IMR-90 (cell line): ENCODE results near the gene RAD18. TPM values are rescaled to one million over a fixed set of nuclear protein-coding genes. Genes with fewer than 3 reads are reported as not detected.

ENCODE experiments used
- ATAC-seq: fragments of 200-7000 bp; cut with Tn5 transposase; 2 replicates; pipeline ENCODE4 v1.9.1; 2020; ENCODE audit warnings: low read depth, mild to moderate bottlenecking, moderate library complexity
- BruUV-seq: library from RNA; stranded (reverse); fragments of 400-500 nt; replicated peaks from 2 replicates; lab custom pipeline; 2021; lab: Mats Ljungman, UMichigan
- CTCF ChIA-PET: fragments of 300-600 bp; formaldehyde crosslinking; extraction: SDS; loops from one replicate; lab custom pipeline; 2021; ENCODE audit warnings: antibody characterized with exemption; lab: Yijun Ruan, JAX
- POLR2A ChIA-PET: fragments of 300-600 bp; sonication (Branson Sonifier 250); formaldehyde crosslinking; loops from one replicate; lab custom pipeline; 2022; ENCODE audit warnings: antibody characterized with exemption; ENCODE audit not compliant: unreplicated experiment; lab: Charles Lee
- DNase-seq: peaks from one replicate; pipeline ENCODE4 v3.0.0; 2013
- H2AFZ ChIP-seq: replicated peaks from 2 replicates; pipeline ENCODE3; 2013; ENCODE audit warnings: low read length, mild to moderate bottlenecking; ENCODE audit not compliant: poor library complexity
- H2AK5ac ChIP-seq: 2 replicates; pipeline ENCODE4 v1.6.1; 2013; ENCODE audit warnings: low read depth, low read length, inconsistent platforms
- H2AK9ac ChIP-seq: replicated peaks from 2 replicates; pipeline ENCODE3; 2013; ENCODE audit warnings: mild to moderate bottlenecking, low read depth, low read length, moderate library complexity; ENCODE audit not compliant: poor library complexity
- H2BK120ac ChIP-seq: 2 replicates; pipeline ENCODE4 v1.6.1; 2013; ENCODE audit warnings: low read depth, low read length, inconsistent platforms
- H2BK15ac ChIP-seq: 3 replicates; pipeline ENCODE4 v1.6.1; 2013; ENCODE audit warnings: low read depth, low read length, inconsistent platforms
- H2BK20ac ChIP-seq: 2 replicates; pipeline ENCODE4 v1.6.1; 2013; ENCODE audit warnings: low read depth, mild to moderate bottlenecking, inconsistent platforms, low read length, moderate library complexity
- H2BK5ac ChIP-seq: 2 replicates; pipeline ENCODE4 v1.6.1; 2013; ENCODE audit warnings: mild to moderate bottlenecking, low read depth, low read length, inconsistent platforms; ENCODE audit not compliant: poor library complexity, severe bottlenecking
- H3K14ac ChIP-seq: replicated peaks from 2 replicates; pipeline ENCODE4 v1.6.1; 2013; ENCODE audit warnings: low read depth, low read length, inconsistent platforms
- H3K18ac ChIP-seq: 2 replicates; pipeline ENCODE4 v1.6.1; 2013; ENCODE audit warnings: low read depth, low read length, control low read depth
- H3K23ac ChIP-seq: 2 replicates; pipeline ENCODE4 v1.6.1; 2013; ENCODE audit warnings: low read depth, low read length, inconsistent platforms
- H3K27ac ChIP-seq: 2 replicates; pipeline ENCODE4 v1.5.1; 2013; ENCODE audit warnings: mild to moderate bottlenecking, control low read depth, low read length; ENCODE audit not compliant: insufficient read depth
- H3K27me3 ChIP-seq: 2 replicates; pipeline ENCODE4 v1.6.1; 2013; ENCODE audit warnings: low read length; ENCODE audit not compliant: control insufficient read depth, insufficient read depth
- H3K36me3 ChIP-seq: 2 replicates; pipeline ENCODE4 v1.6.1; 2013; ENCODE audit warnings: low read length, mixed read lengths; ENCODE audit not compliant: control insufficient read depth, insufficient read depth
- H3K4ac ChIP-seq: 2 replicates; pipeline ENCODE4 v1.6.1; 2013; ENCODE audit warnings: low read depth, low read length, inconsistent platforms
- H3K4me1 ChIP-seq: 2 replicates; pipeline ENCODE4 v1.6.1; 2013; ENCODE audit warnings: low read length, mixed read lengths; ENCODE audit not compliant: control insufficient read depth, insufficient read depth
- H3K4me2 ChIP-seq: 2 replicates; pipeline ENCODE4 v1.6.1; 2013; ENCODE audit warnings: low read depth, mild to moderate bottlenecking, control low read depth, low read length, moderate library complexity
- H3K4me3 ChIP-seq: 2 replicates; pipeline ENCODE4 v1.5.1; 2013; ENCODE audit warnings: low read depth, mild to moderate bottlenecking, control low read depth, low read length, moderate library complexity; ENCODE audit not compliant: insufficient read depth
- H3K56ac ChIP-seq: 2 replicates; pipeline ENCODE4 v1.6.1; 2013; ENCODE audit warnings: low read length, inconsistent platforms; ENCODE audit not compliant: insufficient read depth; ENCODE audit errors: extremely low read depth
- H3K79me1 ChIP-seq, 2 experiments: 2 replicates each; pipeline ENCODE4 v1.6.1; 2013; ENCODE audit warnings: low read length in 2 of 2, inconsistent platforms in 1 of 2, low read depth in 1 of 2
- H3K9ac ChIP-seq: 2 replicates; pipeline ENCODE4 v1.6.1; 2013; ENCODE audit warnings: low read depth, low read length, control low read depth
- H3K9me1 ChIP-seq: 2 replicates; pipeline ENCODE4 v1.6.1; 2013; ENCODE audit warnings: low read length, inconsistent platforms; ENCODE audit not compliant: insufficient read depth
- H3K9me3 ChIP-seq: 2 replicates; pipeline ENCODE4 v1.6.1; 2013; ENCODE audit warnings: low read length; ENCODE audit not compliant: control insufficient read depth, insufficient read depth
- H4K20me1 ChIP-seq: 2 replicates; pipeline ENCODE4 v1.6.1; 2013; ENCODE audit warnings: low read length, inconsistent platforms; ENCODE audit not compliant: insufficient read depth
- H4K5ac ChIP-seq: 2 replicates; pipeline ENCODE4 v1.6.1; 2013; ENCODE audit warnings: mild to moderate bottlenecking, low read depth, low read length, control low read depth
- H4K8ac ChIP-seq, 2 experiments: 2 replicates each; pipeline ENCODE4 v1.6.1; 2013; ENCODE audit warnings: low read depth in 2 of 2, low read length in 2 of 2, control low read depth in 1 of 2, inconsistent platforms in 1 of 2
- H4K91ac ChIP-seq: 2 replicates; pipeline ENCODE4 v1.6.1; 2013; ENCODE audit warnings: low read depth, low read length, inconsistent platforms; ENCODE audit not compliant: insufficient read depth
- FOS ChIP-seq: fragments of 150-350 bp; IDR thresholded peaks from 2 replicates; pipeline ENCODE4 v1.6.1; 2016; ENCODE audit warnings: low read depth, low read length
- NFE2L2 ChIP-seq: fragments of 150-350 bp; IDR thresholded peaks from 2 replicates; pipeline ENCODE4 v1.6.1; 2016; ENCODE audit warnings: low read depth, mild to moderate bottlenecking, low read length
- POLR2A ChIP-seq: IDR thresholded peaks from 2 replicates; pipeline ENCODE4 v1.6.1; 2012; ENCODE audit warnings: mild to moderate bottlenecking, low read depth, low read length
- RAD21 ChIP-seq: IDR thresholded peaks from 2 replicates; pipeline ENCODE4 v1.6.1; 2012; ENCODE audit warnings: low read length, improper control_type of control experiment
- SMC3 ChIP-seq: fragments of 150-350 bp; IDR thresholded peaks from 2 replicates; pipeline ENCODE4 v1.6.1; 2016; ENCODE audit warnings: low read depth, mild to moderate bottlenecking, antibody characterized with exemption, low read length, moderate library complexity
- WGBS, 2 experiments: methylation state at CpG; one replicate each; pipeline versions ENCODE4 v1.1.5 to v1.1.7; 2013; ENCODE audit warnings: missing lambda C conversion rate in 2 of 2; ENCODE audit not compliant: insufficient read length in 1 of 2; ENCODE audit errors: extremely low coverage in 2 of 2; 5-methylcytosine and 5-hydroxymethylcytosine counted together
- dilution Hi-C: fragments of 300-500 bp; cut with HindIII; formaldehyde crosslinking; loops from one replicate; pipeline ENCODE4 v1.14.3; 2018; ENCODE audit warnings: low sequenced_read_pairs; ENCODE audit not compliant: unreplicated experiment
- in situ Hi-C: fragments of 300-500 bp; cut with MboI; formaldehyde crosslinking; loops from 3 replicates; pipeline ENCODE4 v1.14.3; 2019; ENCODE audit warnings: low sequenced_read_pairs, inconsistent platforms, mixed read lengths
- intact Hi-C: fragments of 100-400 bp; cut with micrococcal nuclease; formaldehyde crosslinking; loops from 2 replicates; pipeline ENCODE4 v1.10.0; 2022
- polyA plus RNA-seq, 3 experiments: library from polyadenylated mRNA; depleted of rRNA; stranded (reverse); fragments of >200 nt; gene quantifications; 2 replicates each; pipeline ENCODE4 v1.2.3, GENCODE V29; 2012; ENCODE audit warnings: low replicate concordance in 1 of 3
- total RNA-seq: library from RNA; depleted of rRNA; stranded (reverse); fragments of >200 nt; gene quantifications from 2 replicates; pipeline ENCODE4 v1.2.3, GENCODE V29; 2012
- TF ChIP-seq, protein P1 (sequence below): conservative IDR thresholded peaks from 2 replicates; pipeline ENCODE4 v1.5.1; 2012; ENCODE audit warnings: mild to moderate bottlenecking, low read depth, low read length, improper control_type of control experiment

RAD18 gene
- total and polyA plus RNA-seq, 2 of the 4 experiments (the other 2 are of a cell fraction): 8.2 to 17.2 TPM

GRCh38 chr3:8843347-8843746, 119.9 kb downstream of the RAD18 start:
- no TSS peak for BruUV-seq
- H4K5ac ChIP-seq: no peak overlapping the region

More at GRCh38 chr3:8843347-8843746, 119.9 kb downstream of the RAD18 start:
- Histone ChIP-seq H3K4ac (0 out of 2 replicates have a peak overlapping the region, but pooled peaks have one; percentile 7), H3K9me1 (peaks cover 29% of the 10 kb centered on the region), H3K14ac (no peak overlapping the region), H4K20me1 (no peaks in the 10 kb centered on the region), H2BK5ac (no peak overlapping the region), H3K4me1 (peaks cover 11% of the 10 kb centered on the region), H3K27ac (no peak overlapping the region), H3K23ac (no peak overlapping the region), H2BK120ac (peak overlapping the region; percentile 37; the same call in 1 of the 2 replicates), H3K9ac (no peak overlapping the region), H3K4me2 (no peak overlapping the region), H3K79me1 (peaks cover 3 to 9% of the 10 kb centered on the region in 2 experiments; a peak in 2 of 4 replicates), H3K4me3 (no peak overlapping the region), H3K56ac (no peak overlapping the region), H3K9me3 (no peaks in the 10 kb centered on the region), H4K91ac (peak overlapping the region; percentile 10; the same call in 1 of the 2 replicates), H2AK9ac (no peak overlapping the region), H2BK20ac (no peak overlapping the region), H3K36me3 (no peaks in the 10 kb centered on the region), H3K18ac (no peak overlapping the region), H2AFZ (no peak overlapping the region), H4K8ac (no peak overlapping the region), H3K27me3 (no peaks in the 10 kb centered on the region), H2AK5ac (peak overlapping the region; percentile 48), H2BK15ac (no peak overlapping the region)
- DNase-seq (no peak), ATAC-seq (no peak)
- in situ Hi-C loops: no loop called here
- TF ChIP-seq FOS (no peak), RAD21 (no peak), POLR2A (no peak), SMC3 (no peak), NFE2L2 (no peak)
- TF ChIP-seq, protein P1, sequence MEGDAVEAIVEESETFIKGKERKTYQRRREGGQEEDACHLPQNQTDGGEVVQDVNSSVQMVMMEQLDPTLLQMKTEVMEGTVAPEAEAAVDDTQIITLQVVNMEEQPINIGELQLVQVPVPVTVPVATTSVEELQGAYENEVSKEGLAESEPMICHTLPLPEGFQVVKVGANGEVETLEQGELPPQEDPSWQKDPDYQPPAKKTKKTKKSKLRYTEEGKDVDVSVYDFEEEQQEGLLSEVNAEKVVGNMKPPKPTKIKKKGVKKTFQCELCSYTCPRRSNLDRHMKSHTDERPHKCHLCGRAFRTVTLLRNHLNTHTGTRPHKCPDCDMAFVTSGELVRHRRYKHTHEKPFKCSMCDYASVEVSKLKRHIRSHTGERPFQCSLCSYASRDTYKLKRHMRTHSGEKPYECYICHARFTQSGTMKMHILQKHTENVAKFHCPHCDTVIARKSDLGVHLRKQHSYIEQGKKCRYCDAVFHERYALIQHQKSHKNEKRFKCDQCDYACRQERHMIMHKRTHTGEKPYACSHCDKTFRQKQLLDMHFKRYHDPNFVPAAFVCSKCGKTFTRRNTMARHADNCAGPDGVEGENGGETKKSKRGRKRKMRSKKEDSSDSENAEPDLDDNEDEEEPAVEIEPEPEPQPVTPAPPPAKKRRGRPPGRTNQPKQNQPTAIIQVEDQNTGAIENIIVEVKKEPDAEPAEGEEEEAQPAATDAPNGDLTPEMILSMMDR: no peak
- POLR2A ChIA-PET: no interaction called here
- WGBS, 2 experiments: 83% methylated on average over 2 of the region's 7 CpGs; no CpG with 5 or more reads in 1 of the 2 experiments
- CTCF ChIA-PET: no interaction called here
- dilution Hi-C loops: no loop called here
- intact Hi-C loops: loop anchor here (10.0 kb wide), 1 partner anchor 399 kb away; no protein-coding TSS in a partner anchor
